ENCODE measurements around the gene SVIL. TPM values are rescaled to one million over a fixed set of nuclear protein-coding genes. Genes with fewer than 3 reads are reported as not detected.
A peak's percentile ranks its signal among the peaks of the same experiment; 100 is the strongest.
"Not testable (repeated sequence)": the region's sequence is repeated elsewhere in the genome, so short reads cannot be mapped to it uniquely, and the experiment has no call there.

Gene SVIL
- total RNA-seq, 1 donor from 2014 or later: 25.1 TPM

- Mint-ChIP-seq H3K4me1 (peaks cover 40% of the 10 kb centered on the region), H3K4me3 (no peak overlapping the region), H3K36me3 (peaks cover 7% of the 10 kb centered on the region), H3K27me3 (ENCODE audit: insufficient read depth, low read depth) (peaks cover 10% of the 10 kb centered on the region), H3K9me3 (peaks cover 2% of the 10 kb centered on the region), H3K27ac (peak overlapping the region; percentile 18)
- H3K4me1 ChIP-seq: peaks cover 10% of the 10 kb centered on the region
- H3K27me3 ChIP-seq: no peaks in the 10 kb centered on the region
- H3K79me2 ChIP-seq (ENCODE audit: low read depth): no peaks in the 10 kb centered on the region
- H3K9ac ChIP-seq: no peak overlapping the region
- peaks cover 11% of the 10 kb centered on the region for H3F3A ChIP-seq (ENCODE audit: low read depth)
- no peak overlapping the region for H3K4me3 ChIP-seq
- H3K4me2 ChIP-seq: no peak overlapping the region
- no peak for TF ChIP-seq EZH2phosphoT487 (IDR thresholded peaks at IDR 0.05)
- no peak for TF ChIP-seq EZH2 (IDR thresholded peaks at IDR 0.05)
- H4K20me1 ChIP-seq (ENCODE audit: low read depth): peaks cover 48% of the 10 kb centered on the region
- no peaks in the 10 kb centered on the region for H3K36me3 ChIP-seq
- H3K27ac ChIP-seq: no peak overlapping the region
- DNase-seq (ENCODE audit: low spot score): no peak
- no peaks in the 10 kb centered on the region for H3K9me3 ChIP-seq (ENCODE audit: low read depth)
- H2AFZ ChIP-seq (replicated peaks): no peak overlapping the region
Observed at GRCh38 chr10:29583674-29584073, 51.1 kb downstream of the SVIL start.

- H3K4me1 Mint-ChIP-seq: peaks cover 32% of the 10 kb centered on the region
- H3K79me2 ChIP-seq (ENCODE audit: low read depth); H3K4me1 ChIP-seq; H3K36me3 Mint-ChIP-seq; H3K9me3 ChIP-seq (ENCODE audit: low read depth); H3K4me2 ChIP-seq; H3K27me3 Mint-ChIP-seq (ENCODE audit: insufficient read depth, low read depth); H3K27ac Mint-ChIP-seq; H3K4me3 Mint-ChIP-seq; H3K9ac ChIP-seq; H3K36me3 ChIP-seq; H3K27ac ChIP-seq; H3K9me3 Mint-ChIP-seq; H2AFZ ChIP-seq (replicated peaks); H3K27me3 ChIP-seq; H3K4me3 ChIP-seq; DNase-seq (ENCODE audit: low spot score): not testable (repeated sequence)
- Histone ChIP-seq H4K20me1 (ENCODE audit: low read depth) (peaks cover 42% of the 10 kb centered on the region), H3F3A (ENCODE audit: low read depth) (peaks cover 11% of the 10 kb centered on the region)
Observed at GRCh38 chr10:29582769-29583168, 52.0 kb downstream of the SVIL start.

DNA sequence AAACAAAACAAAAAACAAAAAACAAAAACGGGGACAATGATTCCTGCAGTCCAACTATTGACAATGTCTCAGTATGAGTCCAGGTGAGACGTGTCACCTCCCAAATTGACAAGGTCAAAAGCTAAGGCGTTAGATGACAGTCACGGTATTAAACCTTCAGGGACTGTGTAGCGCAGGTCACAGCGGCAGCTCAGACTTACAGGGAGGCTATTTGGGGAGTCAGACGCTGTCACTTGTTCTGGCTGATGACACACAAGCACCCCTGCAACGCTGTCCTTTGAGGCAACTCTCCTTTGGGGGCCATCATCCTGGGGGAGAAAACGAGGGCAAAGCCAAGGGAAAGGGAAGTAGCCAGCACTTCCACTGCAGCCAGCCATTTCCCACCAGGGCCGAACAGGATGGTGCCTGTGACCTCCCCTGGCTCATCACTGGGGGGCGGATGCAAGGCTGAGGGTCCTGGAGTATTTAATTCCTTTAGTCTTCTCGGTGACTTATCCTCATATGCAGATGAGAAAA is 55.3 kb downstream of the SVIL start:
- no peaks in the 10 kb centered on the region for H3F3A ChIP-seq (ENCODE audit: low read depth)
- no peaks in the 10 kb centered on the region for H3K9me3 ChIP-seq (ENCODE audit: low read depth)
- peaks cover 5% of the 10 kb centered on the region for H3K36me3 Mint-ChIP-seq
- H3K4me3 ChIP-seq: no peak overlapping the region
- H3K4me2 ChIP-seq: no peak overlapping the region
- no peak for DNase-seq (ENCODE audit: low spot score)
- H3K36me3 ChIP-seq: no peaks in the 10 kb centered on the region
- peaks cover 10% of the 10 kb centered on the region for H4K20me1 ChIP-seq (ENCODE audit: low read depth)
- H3K9ac ChIP-seq: no peak overlapping the region
- peaks cover 6% of the 10 kb centered on the region for H3K4me1 Mint-ChIP-seq
- peaks cover 3% of the 10 kb centered on the region for H3K27me3 Mint-ChIP-seq (ENCODE audit: insufficient read depth, low read depth)
- H2AFZ ChIP-seq (replicated peaks): no peak overlapping the region
- no peaks in the 10 kb centered on the region for H3K9me3 Mint-ChIP-seq
- no peak overlapping the region for H3K27ac Mint-ChIP-seq
- H3K4me1 ChIP-seq: peaks cover 7% of the 10 kb centered on the region
- no peak overlapping the region for H3K4me3 Mint-ChIP-seq
- H3K79me2 ChIP-seq (ENCODE audit: low read depth): no peaks in the 10 kb centered on the region
- TF ChIP-seq EZH2 (IDR thresholded peaks at IDR 0.05) (no peak), EZH2phosphoT487 (IDR thresholded peaks at IDR 0.05) (no peak)
- H3K27me3 ChIP-seq: no peaks in the 10 kb centered on the region
- H3K27ac ChIP-seq: no peak overlapping the region

DNA sequence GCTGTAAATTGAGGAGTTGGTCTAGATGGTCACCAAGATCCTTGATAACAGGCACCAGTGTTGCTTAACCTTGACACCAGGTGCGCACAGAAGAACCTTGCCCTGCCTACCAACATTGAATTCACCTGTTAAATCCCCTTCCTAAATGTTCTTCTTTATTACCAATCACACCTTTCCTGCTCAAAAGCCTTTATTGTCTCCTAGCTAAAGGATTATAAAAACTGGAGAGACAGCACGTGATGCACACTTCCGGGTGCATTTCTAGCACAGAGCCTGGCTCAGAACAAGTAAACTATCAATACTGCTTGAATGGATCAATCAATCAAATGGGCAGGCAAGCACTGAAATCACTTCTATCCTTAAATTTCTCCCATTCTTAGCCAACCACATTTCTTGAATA is 56.3 kb downstream of the SVIL start:
- H3K4me3 Mint-ChIP-seq: no peak overlapping the region
- no peaks in the 10 kb centered on the region for H3K9me3 Mint-ChIP-seq
- Histone ChIP-seq H3K27me3 (no peaks in the 10 kb centered on the region), H3K27ac (no peak overlapping the region), H3K36me3 (no peaks in the 10 kb centered on the region), H2AFZ (replicated peaks) (no peak overlapping the region), H4K20me1 (ENCODE audit: low read depth) (peaks cover 2% of the 10 kb centered on the region), H3K4me2 (no peak overlapping the region), H3F3A (ENCODE audit: low read depth) (no peaks in the 10 kb centered on the region), H3K79me2 (ENCODE audit: low read depth) (no peaks in the 10 kb centered on the region), H3K9ac (no peak overlapping the region), H3K4me1 (peaks cover 7% of the 10 kb centered on the region), H3K9me3 (ENCODE audit: low read depth) (no peaks in the 10 kb centered on the region), H3K4me3 (no peak overlapping the region)
- peaks cover 3% of the 10 kb centered on the region for H3K36me3 Mint-ChIP-seq
- no peak overlapping the region for H3K27ac Mint-ChIP-seq
- peaks cover 3% of the 10 kb centered on the region for H3K4me1 Mint-ChIP-seq
- peaks cover under 1% of the 10 kb centered on the region for H3K27me3 Mint-ChIP-seq (ENCODE audit: insufficient read depth, low read depth)
- TF ChIP-seq EZH2phosphoT487 (IDR thresholded peaks at IDR 0.05) (no peak), EZH2 (IDR thresholded peaks at IDR 0.05) (no peak), CTCF (IDR thresholded peaks at IDR 0.05) (no peak)
- no peak for DNase-seq (ENCODE audit: low spot score)

DNA sequence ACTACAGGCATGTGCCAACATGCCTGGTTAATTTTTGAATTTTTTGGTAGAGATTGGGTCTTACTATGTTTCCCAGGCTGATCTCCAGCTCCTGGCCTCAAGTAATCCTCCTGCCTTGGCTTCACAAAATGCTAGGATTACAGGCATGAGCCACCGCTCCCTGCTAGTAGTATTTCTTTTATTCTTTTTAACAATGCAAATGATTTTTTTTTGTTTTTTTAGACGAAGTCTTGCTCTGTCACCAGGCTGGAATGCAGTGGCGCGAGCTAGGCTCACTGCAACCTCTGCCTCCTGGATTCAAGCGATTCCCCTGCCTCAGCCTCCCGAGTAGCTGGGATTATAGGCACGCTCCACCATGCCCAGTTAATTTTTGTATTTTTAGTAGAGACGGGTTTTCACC is 58.1 kb downstream of the SVIL start:
- Histone ChIP-seq H3K36me3 (no peaks in the 10 kb centered on the region), H3K4me2 (no peak overlapping the region), H3K4me3 (no peak overlapping the region), H4K20me1 (ENCODE audit: low read depth) (no peaks in the 10 kb centered on the region), H3K27ac (no peak overlapping the region), H3K9me3 (ENCODE audit: low read depth) (no peaks in the 10 kb centered on the region), H3K4me1 (peaks cover 7% of the 10 kb centered on the region), H3K9ac (no peak overlapping the region), H2AFZ (replicated peaks) (no peak overlapping the region), H3K27me3 (no peaks in the 10 kb centered on the region), H3F3A (ENCODE audit: low read depth) (no peaks in the 10 kb centered on the region), H3K79me2 (ENCODE audit: low read depth) (no peaks in the 10 kb centered on the region)
- no peaks in the 10 kb centered on the region for H3K27me3 Mint-ChIP-seq (ENCODE audit: insufficient read depth, low read depth)
- DNase-seq (ENCODE audit: low spot score): no peak
- no peaks in the 10 kb centered on the region for H3K4me1 Mint-ChIP-seq
- no peak overlapping the region for H3K4me3 Mint-ChIP-seq
- no peak overlapping the region for H3K27ac Mint-ChIP-seq
- peaks cover 3% of the 10 kb centered on the region for H3K36me3 Mint-ChIP-seq
- no peak for TF ChIP-seq CTCF (IDR thresholded peaks at IDR 0.05)
- TF ChIP-seq EZH2 (IDR thresholded peaks at IDR 0.05): no peak
- TF ChIP-seq EZH2phosphoT487 (IDR thresholded peaks at IDR 0.05): no peak
- no peaks in the 10 kb centered on the region for H3K9me3 Mint-ChIP-seq
